HG03025 (cell line): ENCODE results near the gene ZNF827.

ENCODE experiments used
- ATAC-seq: cut with Tn5 transposase; IDR thresholded peaks from one replicate; pipeline ENCODE4 v1.9.1; 2021; ENCODE audit warnings: mild to moderate bottlenecking, moderate library complexity; ENCODE audit not compliant: unreplicated experiment, low FRiP score

ZNF827 gene

GRCh38 chr4:145773581-145774234 lies 164.9 kb downstream of the ZNF827 start:
- ATAC-seq, result peak; percentile 92

GRCh38 chr4:145772347-145772746 lies 166.3 kb downstream of the ZNF827 start:
- ATAC-seq, result no peak

- no peak for ATAC-seq
These were observed 168.5 kb downstream of the ZNF827 start for GRCh38 chr4:145770124-145770523.

GRCh38 chr4:145769450-145770037 lies 169.1 kb downstream of the ZNF827 start:
- ATAC-seq, result no peak

GRCh38 chr4:145766273-145766672 lies 172.3 kb downstream of the ZNF827 start:
- no peak for ATAC-seq

GRCh38 chr4:145763399-145763798 lies 175.2 kb downstream of the ZNF827 start:
- no peak for ATAC-seq

- no peak for ATAC-seq
These were observed 175.9 kb downstream of the ZNF827 start for GRCh38 chr4:145762719-145763118.

GRCh38 chr4:145760961-145761929 lies 177.4 kb downstream of the ZNF827 start:
- no peak for ATAC-seq

- ATAC-seq, result no peak
These were observed 178.4 kb downstream of the ZNF827 start for GRCh38 chr4:145760176-145760575.

GRCh38 chr4:145757188-145757587 lies 181.4 kb downstream of the ZNF827 start:
- ATAC-seq, result no peak

GRCh38 chr4:145756244-145756643 lies 182.4 kb downstream of the ZNF827 start:
- ATAC-seq, result no peak

GRCh38 chr4:145755802-145756201 lies 182.8 kb downstream of the ZNF827 start:
- no peak for ATAC-seq

- no peak for ATAC-seq
These were observed 195.0 kb downstream of the ZNF827 start for GRCh38 chr4:145743641-145744040.

GRCh38 chr4:145740806-145741205 lies 197.8 kb downstream of the ZNF827 start:
- ATAC-seq, result no peak

- ATAC-seq, result no peak
These were observed 198.8 kb downstream of the ZNF827 start for GRCh38 chr4:145739845-145740244.

- ATAC-seq, result no peak
These were observed 202.3 kb downstream of the ZNF827 start for GRCh38 chr4:145736241-145736831.

- ATAC-seq, result no peak
These were observed 202.8 kb downstream of the ZNF827 start for GRCh38 chr4:145735827-145736226.

- no peak for ATAC-seq
These were observed 203.3 kb downstream of the ZNF827 start for GRCh38 chr4:145735347-145735675.

- ATAC-seq, result no peak
These were observed 203.9 kb downstream of the ZNF827 start for GRCh38 chr4:145734576-145735346.

- no peak for ATAC-seq
These were observed 204.6 kb downstream of the ZNF827 start for GRCh38 chr4:145734031-145734430.
